Mononuclear cell (primary cell): ENCODE data around the gene TRPM4. TPM values are rescaled to one million over a fixed set of nuclear protein-coding genes. Genes with fewer than 3 reads are reported as not detected.
"Not testable (repeated sequence)": the region's sequence is repeated elsewhere in the genome, so short reads cannot be mapped to it uniquely, and the experiment has no call there.

Experiments
- H3K27me3 ChIP-seq: 2 replicates; pipeline ENCODE4 v1.6.0; 2011; ENCODE audit warnings: low read length, control low read depth; ENCODE audit not compliant: insufficient read depth
- H3K4me1 ChIP-seq: 2 replicates; pipeline ENCODE4 v1.5.1; 2011; ENCODE audit warnings: mild to moderate bottlenecking, low read length, control low read depth; ENCODE audit not compliant: insufficient read depth
- H3K4me3 ChIP-seq: 2 replicates; pipeline ENCODE4 v1.5.1; 2011; ENCODE audit warnings: mild to moderate bottlenecking, low read length, moderate library complexity
- H3K9me3 ChIP-seq: 2 replicates; pipeline ENCODE4 v1.5.1; 2011; ENCODE audit warnings: low read depth, mild to moderate bottlenecking, control low read depth, low read length
- total RNA-seq: library from RNA; depleted of rRNA; stranded (reverse); fragments of >200 nt; gene quantifications from one replicate; pipeline ENCODE4 v1.2.3, GENCODE V29; 2012

TRPM4 gene
- total RNA-seq, 1 donor = 1.5 TPM

DNA sequence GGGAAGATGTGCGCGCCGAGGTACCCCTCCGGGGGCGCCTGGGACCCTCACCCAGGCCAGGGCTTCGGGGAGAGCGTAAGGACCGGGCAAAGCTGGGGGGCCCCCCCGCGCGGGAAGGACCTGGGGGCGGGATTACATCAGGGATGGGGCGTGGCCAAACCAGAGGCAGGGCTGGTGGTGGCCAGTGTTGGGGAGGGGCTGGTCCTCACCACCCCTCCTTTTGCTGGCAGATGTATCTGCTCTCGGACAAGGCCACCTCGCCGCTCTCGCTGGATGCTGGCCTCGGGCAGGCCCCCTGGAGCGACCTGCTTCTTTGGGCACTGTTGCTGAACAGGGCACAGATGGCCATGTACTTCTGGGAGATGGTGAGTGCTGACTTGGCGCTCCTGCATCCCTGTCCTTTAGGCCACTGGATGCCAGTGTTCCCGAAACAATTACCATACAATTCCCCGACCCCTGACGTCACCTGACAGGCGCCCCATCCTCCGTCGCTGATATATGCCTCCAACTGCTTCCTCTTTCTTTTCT is 25.3 kb downstream of the TRPM4 start:
- Histone ChIP-seq H3K4me3 (no peak overlapping the region), H3K4me1 (no peaks in the 10 kb centered on the region), H3K9me3 (no peaks in the 10 kb centered on the region), H3K27me3 (no peaks in the 10 kb centered on the region)

- Histone ChIP-seq H3K4me3 (no peak overlapping the region), H3K9me3 (no peaks in the 10 kb centered on the region), H3K4me1 (peaks cover 6% of the 10 kb centered on the region), H3K27me3 (no peaks in the 10 kb centered on the region)
Measured at GRCh38 chr19:49186108-49186507, 28.5 kb downstream of the TRPM4 start.

DNA sequence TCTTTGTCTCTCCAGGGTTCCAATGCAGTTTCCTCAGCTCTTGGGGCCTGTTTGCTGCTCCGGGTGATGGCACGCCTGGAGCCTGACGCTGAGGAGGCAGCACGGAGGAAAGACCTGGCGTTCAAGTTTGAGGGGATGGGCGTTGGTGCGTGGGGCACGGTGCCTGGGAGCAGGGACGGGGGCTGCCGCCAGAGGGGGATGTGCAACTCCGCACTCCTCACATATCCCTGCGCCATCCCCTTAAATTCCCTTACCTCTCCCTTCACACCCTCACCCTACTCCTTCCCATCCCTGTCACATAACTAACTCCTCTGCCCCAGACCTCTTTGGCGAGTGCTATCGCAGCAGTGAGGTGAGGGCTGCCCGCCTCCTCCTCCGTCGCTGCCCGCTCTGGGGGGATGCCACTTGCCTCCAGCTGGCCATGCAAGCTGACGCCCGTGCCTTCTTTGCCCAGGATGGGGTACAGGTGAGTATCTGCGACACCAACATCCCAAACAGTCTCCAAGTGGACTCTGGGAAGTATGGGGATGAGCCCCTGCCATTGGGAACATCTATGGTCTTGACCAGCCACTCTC is 31.1 kb downstream of the TRPM4 start:
- H3K9me3 ChIP-seq = no peaks in the 10 kb centered on the region
- peaks cover 6% of the 10 kb centered on the region for H3K4me1 ChIP-seq
- H3K27me3 ChIP-seq = no peaks in the 10 kb centered on the region
- H3K4me3 ChIP-seq = no peak overlapping the region

- H3K9me3 ChIP-seq = no peaks in the 10 kb centered on the region
- H3K4me3 ChIP-seq = no peak overlapping the region
- no peaks in the 10 kb centered on the region for H3K27me3 ChIP-seq
- H3K4me1 ChIP-seq = peaks cover 6% of the 10 kb centered on the region
Measured at GRCh38 chr19:49189259-49189658, 31.7 kb downstream of the TRPM4 start.

- peaks cover 6% of the 10 kb centered on the region for H3K4me1 ChIP-seq
- H3K27me3 ChIP-seq = no peaks in the 10 kb centered on the region
- H3K9me3 ChIP-seq = no peaks in the 10 kb centered on the region
- H3K4me3 ChIP-seq = no peak overlapping the region
Measured at GRCh38 chr19:49190781-49191180, 33.2 kb downstream of the TRPM4 start.

DNA sequence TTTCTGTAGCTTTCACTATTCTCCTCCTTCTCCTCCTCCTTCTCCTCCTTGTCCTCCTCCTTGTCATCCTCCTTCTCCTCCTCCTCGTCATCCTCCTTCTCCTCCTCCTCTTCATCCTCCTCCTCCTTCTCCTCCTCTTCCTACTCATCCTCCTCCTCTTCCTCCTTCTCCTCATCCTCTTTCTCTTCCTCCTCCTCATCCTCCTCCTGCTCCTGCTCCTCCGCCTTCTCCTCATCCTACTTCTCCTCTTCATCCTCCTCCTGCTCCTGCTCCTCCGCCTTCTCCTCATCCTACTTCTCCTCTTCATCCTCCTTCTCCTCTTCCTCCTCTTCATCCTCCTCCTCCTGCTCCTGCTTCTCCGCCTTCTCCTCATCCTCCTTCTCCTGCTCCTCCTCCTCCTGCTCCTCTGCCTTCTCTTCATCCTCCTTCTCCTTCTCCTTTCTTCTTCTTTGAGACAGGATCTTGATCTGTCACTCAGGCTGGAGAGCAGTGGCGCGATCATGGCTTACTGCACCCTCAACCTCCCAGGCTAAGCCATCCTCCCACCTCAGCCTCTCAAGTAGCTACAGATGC is 36.3 kb downstream of the TRPM4 start:
- peaks cover 6% of the 10 kb centered on the region for H3K4me1 ChIP-seq
- H3K9me3 ChIP-seq = no peaks in the 10 kb centered on the region
- H3K4me3 ChIP-seq = no peak overlapping the region
- H3K27me3 ChIP-seq = no peaks in the 10 kb centered on the region

DNA sequence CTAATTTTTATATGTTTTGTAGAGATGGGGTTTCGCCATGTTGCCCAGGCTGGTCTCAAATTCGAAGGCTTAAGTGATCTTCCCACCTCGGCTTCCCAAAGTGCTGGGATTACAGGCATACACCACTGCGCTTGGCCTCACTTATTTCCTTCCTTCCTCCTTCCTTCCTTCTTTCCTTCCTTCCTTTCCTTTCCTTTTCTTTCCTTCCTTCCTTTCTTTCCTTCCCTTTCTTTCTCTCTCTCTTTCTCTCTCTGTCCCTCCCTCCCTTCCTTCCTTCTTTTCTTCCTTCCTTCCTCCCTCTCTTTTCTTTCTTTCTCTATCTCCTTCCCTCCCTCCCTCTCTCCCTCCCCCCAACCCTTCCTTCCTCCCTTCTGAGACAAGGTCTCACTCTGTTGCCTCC is 36.8 kb downstream of the TRPM4 start:
- Histone ChIP-seq H3K27me3 (no peaks in the 10 kb centered on the region), H3K4me3 (no peak overlapping the region), H3K4me1 (peaks cover 3% of the 10 kb centered on the region), H3K9me3 (no peaks in the 10 kb centered on the region)

GRCh38 chr19:49196527-49197240 is 39.1 kb downstream of the TRPM4 start:
- Histone ChIP-seq H3K4me3 (no peak overlapping the region), H3K4me1 (peaks cover 10% of the 10 kb centered on the region), H3K27me3 (no peaks in the 10 kb centered on the region), H3K9me3 (no peaks in the 10 kb centered on the region)

GRCh38 chr19:49200238-49200862 is 42.8 kb downstream of the TRPM4 start:
- Histone ChIP-seq H3K4me1 (peaks cover 18% of the 10 kb centered on the region), H3K27me3 (no peaks in the 10 kb centered on the region), H3K9me3 (no peaks in the 10 kb centered on the region), H3K4me3 (no peak overlapping the region)

GRCh38 chr19:49201042-49201441 is 43.5 kb downstream of the TRPM4 start:
- peaks cover 18% of the 10 kb centered on the region for H3K4me1 ChIP-seq
- no peaks in the 10 kb centered on the region for H3K9me3 ChIP-seq
- H3K27me3 ChIP-seq = no peaks in the 10 kb centered on the region
- no peak overlapping the region for H3K4me3 ChIP-seq

GRCh38 chr19:49205114-49205513 is 47.5 kb downstream of the TRPM4 start:
- Histone ChIP-seq H3K4me1 (peaks cover 28% of the 10 kb centered on the region), H3K27me3 (no peaks in the 10 kb centered on the region), H3K9me3 (no peaks in the 10 kb centered on the region), H3K4me3 (no peak overlapping the region)

- peaks cover 15% of the 10 kb centered on the region for H3K4me1 ChIP-seq
- not testable (repeated sequence) for H3K9me3 ChIP-seq, H3K27me3 ChIP-seq, H3K4me3 ChIP-seq
Measured at GRCh38 chr19:49209502-49209901, 51.9 kb downstream of the TRPM4 start.

DNA sequence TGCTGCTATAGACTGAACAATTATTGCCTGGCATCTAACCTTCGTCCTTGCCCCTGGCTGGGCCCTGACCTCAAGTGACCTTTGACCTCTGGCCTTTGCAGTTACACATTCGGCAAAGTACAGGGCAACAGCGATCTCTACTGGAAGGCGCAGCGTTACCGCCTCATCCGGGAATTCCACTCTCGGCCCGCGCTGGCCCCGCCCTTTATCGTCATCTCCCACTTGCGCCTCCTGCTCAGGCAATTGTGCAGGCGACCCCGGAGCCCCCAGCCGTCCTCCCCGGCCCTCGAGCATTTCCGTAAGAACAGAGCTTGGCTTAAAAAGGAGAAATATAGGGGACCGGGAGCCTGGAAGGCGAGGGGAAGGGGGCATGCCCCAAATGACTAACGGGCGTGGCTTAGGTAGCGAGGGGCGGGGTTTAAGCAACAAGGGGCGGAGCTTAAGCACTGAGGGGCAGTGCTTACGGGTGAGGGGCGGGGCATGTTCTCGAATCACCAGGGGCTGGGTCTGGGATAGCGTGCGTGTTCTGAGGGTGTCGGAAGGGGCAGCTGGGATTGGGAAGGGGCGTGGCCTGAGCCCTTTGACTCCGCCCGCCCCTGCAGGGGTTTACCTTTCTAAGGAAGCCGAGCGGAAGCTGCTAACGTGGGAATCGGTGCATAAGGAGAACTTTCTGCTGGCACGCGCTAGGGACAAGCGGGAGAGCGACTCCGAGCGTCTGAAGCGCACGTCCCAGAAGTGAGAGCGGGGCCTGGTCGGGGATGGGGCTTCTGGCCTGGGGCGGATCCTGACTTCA is 52.7 kb downstream of the TRPM4 start:
- Histone ChIP-seq H3K4me1 (peaks cover 10% of the 10 kb centered on the region), H3K4me3 (no peak overlapping the region), H3K9me3 (no peaks in the 10 kb centered on the region), H3K27me3 (no peaks in the 10 kb centered on the region)

- Histone ChIP-seq H3K4me1 (peaks cover 10% of the 10 kb centered on the region), H3K27me3 (no peaks in the 10 kb centered on the region), H3K9me3 (no peaks in the 10 kb centered on the region), H3K4me3 (no peak overlapping the region)
Measured at GRCh38 chr19:49210901-49211451, 53.4 kb downstream of the TRPM4 start.
